HepG2 (cell line): ENCODE results near the gene ACER2. TPM values are rescaled to one million over a fixed set of nuclear protein-coding genes. Genes with fewer than 3 reads are reported as not detected.
A peak's percentile ranks its signal among the peaks of the same experiment; 100 is the strongest.

ENCODE experiments used
- AKNA ChIP-seq: sonication (generic); formaldehyde crosslinking; IDR thresholded peaks from 2 replicates; pipeline ENCODE4 v1.4.0; 2020; ENCODE audit warnings: missing genetic modification reagents, borderline replicate concordance
- BCLAF1 ChIP-seq: fragments of 450-650 bp; IDR thresholded peaks from 2 replicates; pipeline ENCODE4 v1.6.1; 2017; ENCODE audit warnings: mild to moderate bottlenecking
- HES4 ChIP-seq: sonication (generic); formaldehyde crosslinking; IDR thresholded peaks from 2 replicates; pipeline ENCODE4 v1.9.0; 2021; ENCODE audit warnings: mild to moderate bottlenecking, missing genetic modification reagents, borderline replicate concordance
- HIVEP1 ChIP-seq: sonication (generic); formaldehyde crosslinking; IDR thresholded peaks from 2 replicates; pipeline ENCODE4 v1.4.0; 2020; ENCODE audit warnings: mild to moderate bottlenecking, missing genetic modification reagents
- HNF1B ChIP-seq: sonication (generic); formaldehyde crosslinking; IDR thresholded peaks from 2 replicates; pipeline ENCODE4 v1.5.1; 2020; ENCODE audit warnings: mild to moderate bottlenecking, moderate library complexity, missing genetic modification reagents
- NFATC3 ChIP-seq: sonication (generic); formaldehyde crosslinking; IDR thresholded peaks from 2 replicates; pipeline ENCODE4 v1.5.1; 2020; ENCODE audit warnings: mild to moderate bottlenecking, missing genetic modification reagents
- RFXANK ChIP-seq: IDR thresholded peaks from 2 replicates; pipeline ENCODE4 v1.6.1; 2016
- SRSF4 ChIP-seq: fragments of 200-400 bp; formaldehyde crosslinking; IDR thresholded peaks from one replicate; pipeline ENCODE4 v1.6.1; 2018; ENCODE audit warnings: mild to moderate bottlenecking, low read depth, low read length, moderate library complexity; ENCODE audit not compliant: poor library complexity, severe bottlenecking
- XRCC5 ChIP-seq: fragments of 200-400 bp; formaldehyde crosslinking; optimal IDR thresholded peaks from 2 replicates; pipeline ENCODE3; 2017; ENCODE audit warnings: mild to moderate bottlenecking, low read length
- ZFP37 ChIP-seq: sonication (generic); formaldehyde crosslinking; IDR thresholded peaks from 2 replicates; pipeline ENCODE4 v1.4.0; 2020; ENCODE audit warnings: missing genetic modification reagents, borderline replicate concordance
- ZNF17 ChIP-seq: sonication (generic); formaldehyde crosslinking; IDR thresholded peaks from 2 replicates; pipeline ENCODE4 v1.5.0; 2020; ENCODE audit warnings: mild to moderate bottlenecking, missing genetic modification reagents
- ZNF282 ChIP-seq: fragments of 450-650 bp; IDR thresholded peaks from 2 replicates; pipeline ENCODE4 v1.6.1; 2018; ENCODE audit not compliant: partially characterized antibody
- ZNF484 ChIP-seq: sonication (generic); formaldehyde crosslinking; IDR thresholded peaks from 2 replicates; pipeline ENCODE4 v1.5.1; 2020; ENCODE audit warnings: mild to moderate bottlenecking, low read depth, missing genetic modification reagents, borderline replicate concordance
- ZNF607 ChIP-seq: sonication (generic); formaldehyde crosslinking; IDR thresholded peaks from 2 replicates; pipeline ENCODE4 v1.5.1; 2020; ENCODE audit warnings: missing genetic modification reagents, mild to moderate bottlenecking, borderline replicate concordance
- ZNF761 ChIP-seq: sonication (generic); formaldehyde crosslinking; conservative IDR thresholded peaks from 2 replicates; pipeline ENCODE4 v1.4.0; 2020; ENCODE audit warnings: mild to moderate bottlenecking, missing genetic modification reagents
- polyA plus RNA-seq, 8 experiments: library from polyadenylated mRNA; depleted of rRNA in 3 of 8; stranded (reverse) in 7 of 8; unstranded in 1 of 8; fragments of >200 nt; fragmentation: Illumina TruSeq in 4 of 8; extraction: Trizol in 4 of 8; gene quantifications; 2 replicates each; pipeline versions ENCODE4 v1.2.1 to v1.2.3, GENCODE V29; 2011 to 2016; ENCODE audit warnings: low read depth in 4 of 8, missing spikeins in 1 of 8, mixed read lengths in 1 of 8; ENCODE audit not compliant: insufficient read depth in 1 of 8
- total RNA-seq, 5 experiments: library from RNA; depleted of rRNA; stranded (reverse); fragments of >200 nt; fragmentation: Illumina TruSeq; extraction: Trizol; gene quantifications; 2 replicates each; pipeline ENCODE4 v1.2.3, GENCODE V29; 2016; ENCODE audit warnings: low read depth in 1 of 5
- TF ChIP-seq, protein P1 (sequence below): sonication (generic); formaldehyde crosslinking; conservative IDR thresholded peaks from 2 replicates; pipeline ENCODE4 v1.4.0; 2020; ENCODE audit warnings: missing genetic modification reagents
- TF ChIP-seq, protein P2 (sequence below): sonication (generic); formaldehyde crosslinking; IDR thresholded peaks from 2 replicates; pipeline ENCODE4 v1.4.0; 2020; ENCODE audit warnings: missing genetic modification reagents

The ACER2 gene
- total and polyA plus RNA-seq, 2 of the 13 experiments (the other 11 are each of a cell fraction or from before 2014, with no cell fraction given), result 1.9 to 3.4 TPM

DNA sequence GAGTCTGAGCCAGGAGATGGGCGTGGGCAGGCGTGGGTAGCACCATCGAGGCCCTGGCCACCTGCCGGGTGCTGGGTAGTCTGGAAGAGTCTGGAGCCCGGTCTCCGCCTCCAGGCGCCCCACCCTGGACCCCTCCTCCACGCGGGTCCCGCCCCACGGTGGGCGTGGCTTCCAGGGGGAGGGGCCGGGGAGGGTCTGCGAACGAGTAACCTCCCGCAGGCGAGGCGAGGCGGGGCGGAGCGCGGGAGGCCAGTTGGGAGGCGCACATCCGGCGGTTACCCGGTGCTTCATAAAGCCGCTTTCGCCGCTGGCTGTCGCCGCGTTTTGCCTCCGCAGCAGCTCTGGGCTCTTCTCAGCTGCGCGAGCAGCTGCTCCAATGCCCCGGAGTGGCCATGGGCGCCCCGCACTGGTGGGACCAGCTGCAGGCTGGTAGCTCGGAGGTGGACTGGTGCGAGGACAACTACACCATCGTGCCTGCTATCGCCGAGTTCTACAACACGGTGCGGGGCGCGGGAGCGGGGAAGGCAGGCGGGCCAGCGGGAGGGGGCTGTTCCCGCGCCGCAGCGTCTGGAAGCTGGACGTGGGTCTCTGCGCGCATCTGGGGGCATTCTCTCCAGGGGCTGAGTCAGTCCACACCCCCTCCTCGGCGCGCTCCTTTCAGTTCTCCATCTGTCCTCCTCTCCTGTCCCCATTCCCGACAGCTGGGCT is at the start of gene ACER2 (continued):
- TF ChIP-seq ZNF484 (CRISPR knock-in tag) (no peak), ZNF282 (no peak), SRSF4 (no peak), HNF1B (peak; percentile 35), ZFP37 (CRISPR knock-in tag) (0 out of 2 replicates have a peak, but pooled peaks have one; percentile 57), NFATC3 (CRISPR knock-in tag) (no peak), RFXANK (CRISPR knock-in tag) (no peak), HIVEP1 (no peak), AKNA (CRISPR knock-in tag) (no peak), ZNF607 (CRISPR knock-in tag) (no peak), HES4 (CRISPR knock-in tag) (0 out of 2 replicates have a peak, but pooled peaks have one; percentile 15), ZNF761 (no peak), XRCC5 (peak; percentile 59), BCLAF1 (no peak), ZNF17 (CRISPR knock-in tag) (no peak)
- TF ChIP-seq, protein P1, sequence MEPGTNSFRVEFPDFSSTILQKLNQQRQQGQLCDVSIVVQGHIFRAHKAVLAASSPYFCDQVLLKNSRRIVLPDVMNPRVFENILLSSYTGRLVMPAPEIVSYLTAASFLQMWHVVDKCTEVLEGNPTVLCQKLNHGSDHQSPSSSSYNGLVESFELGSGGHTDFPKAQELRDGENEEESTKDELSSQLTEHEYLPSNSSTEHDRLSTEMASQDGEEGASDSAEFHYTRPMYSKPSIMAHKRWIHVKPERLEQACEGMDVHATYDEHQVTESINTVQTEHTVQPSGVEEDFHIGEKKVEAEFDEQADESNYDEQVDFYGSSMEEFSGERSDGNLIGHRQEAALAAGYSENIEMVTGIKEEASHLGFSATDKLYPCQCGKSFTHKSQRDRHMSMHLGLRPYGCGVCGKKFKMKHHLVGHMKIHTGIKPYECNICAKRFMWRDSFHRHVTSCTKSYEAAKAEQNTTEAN, result peak; percentile 56; the same call in 1 of the 2 replicates
- TF ChIP-seq, protein P2, sequence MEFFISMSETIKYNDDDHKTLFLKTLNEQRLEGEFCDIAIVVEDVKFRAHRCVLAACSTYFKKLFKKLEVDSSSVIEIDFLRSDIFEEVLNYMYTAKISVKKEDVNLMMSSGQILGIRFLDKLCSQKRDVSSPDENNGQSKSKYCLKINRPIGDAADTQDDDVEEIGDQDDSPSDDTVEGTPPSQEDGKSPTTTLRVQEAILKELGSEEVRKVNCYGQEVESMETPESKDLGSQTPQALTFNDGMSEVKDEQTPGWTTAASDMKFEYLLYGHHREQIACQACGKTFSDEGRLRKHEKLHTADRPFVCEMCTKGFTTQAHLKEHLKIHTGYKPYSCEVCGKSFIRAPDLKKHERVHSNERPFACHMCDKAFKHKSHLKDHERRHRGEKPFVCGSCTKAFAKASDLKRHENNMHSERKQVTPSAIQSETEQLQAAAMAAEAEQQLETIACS, result peak; percentile 34; the same call in 1 of the 2 replicates
